GM21737 (cell line): ENCODE measurements around the gene TMPRSS3.

Experiments used
- ATAC-seq: cut with Tn5 transposase; IDR thresholded peaks from one replicate; pipeline ENCODE4 v1.9.1; 2021; ENCODE audit warnings: mild to moderate bottlenecking, moderate library complexity; ENCODE audit not compliant: unreplicated experiment

Gene TMPRSS3

DNA sequence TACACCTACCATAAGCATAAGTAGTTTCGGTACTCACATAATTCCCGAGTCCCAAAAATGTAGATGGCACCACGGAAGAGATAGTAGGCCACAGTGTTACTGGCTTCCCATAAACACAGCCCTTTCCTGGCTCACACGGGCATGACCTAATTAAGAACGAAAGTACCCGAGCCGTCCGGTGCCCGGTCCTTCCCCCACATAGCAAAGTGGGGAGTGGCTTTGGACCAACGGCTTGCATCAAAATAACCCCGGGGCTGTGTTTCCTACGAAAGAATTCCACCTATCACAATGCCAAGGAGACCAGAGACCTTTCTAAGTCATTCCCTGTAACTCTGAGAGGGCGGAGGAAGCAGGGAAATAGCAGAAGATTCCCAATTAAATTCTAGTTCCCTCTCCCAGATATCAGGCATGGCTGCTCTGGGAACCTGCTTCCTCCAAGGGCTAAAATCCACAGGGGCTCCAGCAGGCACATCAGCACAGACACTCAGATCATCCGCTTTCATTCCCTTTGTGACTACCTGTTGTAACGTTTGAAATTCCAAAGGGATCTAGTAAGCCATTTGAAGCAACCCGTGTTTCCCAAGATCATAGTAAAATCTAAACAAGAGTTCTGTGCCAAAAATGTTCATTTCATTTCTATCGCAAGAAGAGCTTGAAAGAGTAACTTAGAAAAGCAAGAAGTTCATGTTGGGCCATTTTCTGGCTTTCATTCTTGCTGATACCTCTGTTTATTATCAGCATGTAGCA is at the start of gene TMPRSS3:
Gene TMPRSS3 (minus strand): TSS at position 148 of the 747 bp plus-strand sequence. CDS start 635 bp downstream, outside the sequence.
- no peak for ATAC-seq

DNA sequence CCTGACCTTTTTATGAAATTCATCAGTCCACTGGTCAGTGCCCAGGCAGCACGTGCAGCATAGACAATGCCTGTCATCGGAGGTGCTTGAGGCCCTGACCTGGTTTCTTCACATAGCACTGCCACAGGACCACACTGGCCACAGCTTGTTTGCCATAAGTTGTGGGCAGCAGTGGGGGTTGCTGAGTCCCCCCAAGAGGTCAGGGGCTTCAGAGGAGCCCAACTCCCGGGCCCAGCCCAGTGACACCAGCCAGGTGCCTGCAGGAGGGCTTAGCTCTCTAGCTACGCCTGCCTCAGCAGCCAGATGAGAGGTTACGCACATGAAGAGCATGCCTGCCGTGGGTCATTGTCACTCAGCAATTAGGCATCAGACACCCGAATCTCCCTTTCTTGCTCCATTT is 49.5 kb upstream of the TMPRSS3 start:
- ATAC-seq, result no peak

DNA sequence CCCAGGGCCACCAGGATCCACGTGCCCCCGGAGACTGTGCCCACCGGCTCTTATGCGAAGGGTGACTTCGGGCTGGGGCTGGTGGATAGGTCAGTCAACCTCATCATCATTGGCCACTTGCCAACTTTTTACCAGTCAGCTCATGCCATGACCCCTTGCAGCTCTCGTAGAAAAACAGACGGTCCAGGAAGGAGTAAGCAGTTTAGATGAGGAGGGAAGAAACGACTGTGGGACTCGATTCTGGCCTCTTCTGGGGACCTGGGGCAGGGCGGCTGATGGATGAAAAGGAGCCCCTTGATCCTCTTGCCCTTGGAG is 48.9 kb upstream of the TMPRSS3 start:
- no peak for ATAC-seq

DNA sequence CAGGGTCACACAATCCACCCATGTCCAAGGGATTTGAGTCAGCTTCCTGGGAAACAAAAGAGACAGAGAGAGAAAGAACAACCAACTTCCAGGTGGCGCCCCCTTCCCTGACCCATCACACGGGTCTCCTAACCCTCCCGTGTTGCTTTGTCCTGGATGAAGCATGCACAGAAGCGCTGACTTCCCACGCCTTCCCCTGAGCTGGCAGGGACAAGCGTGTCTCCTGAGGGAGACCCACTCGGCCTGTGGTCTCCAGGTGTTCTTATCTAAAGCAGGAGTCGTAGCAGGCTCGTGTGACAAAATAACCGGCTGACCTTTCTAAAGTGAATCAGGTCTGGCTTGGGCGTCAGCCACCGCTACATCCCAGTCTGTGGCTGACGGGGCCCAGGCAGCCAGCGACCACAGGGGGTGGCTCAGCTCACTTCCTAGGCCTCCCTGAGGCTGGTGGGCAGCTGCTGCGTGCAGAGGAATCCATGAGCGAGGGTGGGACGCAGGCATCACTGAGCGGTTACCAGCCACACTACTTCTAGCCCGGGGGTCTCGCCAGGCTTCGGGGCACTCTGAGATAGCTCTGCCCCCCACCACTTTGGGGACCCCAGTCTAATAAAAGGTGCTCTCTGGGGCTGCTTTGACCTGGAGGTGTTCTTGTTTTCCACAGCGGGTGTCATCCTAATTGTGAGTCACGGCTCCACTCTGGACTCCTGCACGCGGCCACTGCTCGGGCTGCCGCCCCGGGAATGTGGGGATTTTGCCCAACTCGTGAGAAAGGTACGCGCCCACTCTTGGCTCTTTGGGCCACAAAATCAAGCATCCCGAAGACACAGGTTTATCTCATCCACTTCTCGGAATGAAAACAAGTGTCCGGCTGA is 48.3 kb upstream of the TMPRSS3 start:
- ATAC-seq, result no peak

DNA sequence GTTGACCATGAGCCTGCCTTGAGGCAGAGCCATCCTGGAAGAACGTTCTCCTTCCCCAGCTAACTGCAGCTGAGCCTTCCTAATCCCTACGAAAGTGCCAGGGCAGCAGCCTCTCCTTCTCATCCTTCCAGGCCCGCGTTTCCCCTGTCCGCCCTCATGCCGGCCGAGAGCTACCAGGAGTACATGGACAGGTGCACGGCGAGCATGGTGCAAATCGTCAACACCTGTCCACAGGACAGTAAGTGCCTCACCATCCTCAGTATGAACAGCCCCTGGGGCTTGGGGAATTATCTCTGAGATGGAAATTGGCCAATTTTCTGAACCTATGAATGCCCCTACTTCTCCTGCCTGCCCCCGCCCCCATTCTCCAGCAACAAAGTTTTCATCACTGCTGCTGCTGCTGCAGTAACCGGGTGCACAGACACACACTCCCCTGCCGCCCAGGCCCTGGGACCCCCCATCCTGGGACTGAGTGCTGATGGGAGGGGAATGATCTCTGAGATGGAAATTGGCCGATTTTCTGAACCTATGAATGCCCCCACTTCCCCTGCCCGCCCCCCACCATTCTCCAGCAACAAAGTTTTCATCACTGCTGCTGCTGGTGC is 47.4 kb upstream of the TMPRSS3 start:
- no peak for ATAC-seq

DNA sequence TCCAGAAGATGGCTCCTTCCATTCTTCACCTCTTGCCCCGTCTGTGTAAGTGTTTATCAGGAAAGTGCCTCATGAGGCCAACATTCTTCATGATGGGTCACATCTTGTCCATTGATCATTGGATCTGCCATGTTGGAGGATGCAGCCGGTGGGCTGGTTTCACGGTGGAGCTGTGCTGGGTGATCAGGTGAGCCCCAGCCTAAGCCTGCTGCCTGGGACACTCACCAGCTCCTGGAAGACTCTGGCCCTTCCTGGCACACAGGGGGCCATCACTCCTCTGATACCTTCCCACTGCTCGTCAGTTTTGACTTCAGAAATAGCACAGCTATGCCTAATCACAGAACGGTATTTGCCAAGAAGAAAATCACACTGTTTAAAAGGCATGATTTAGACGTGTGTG is 46.1 kb upstream of the TMPRSS3 start:
- no peak for ATAC-seq

DNA sequence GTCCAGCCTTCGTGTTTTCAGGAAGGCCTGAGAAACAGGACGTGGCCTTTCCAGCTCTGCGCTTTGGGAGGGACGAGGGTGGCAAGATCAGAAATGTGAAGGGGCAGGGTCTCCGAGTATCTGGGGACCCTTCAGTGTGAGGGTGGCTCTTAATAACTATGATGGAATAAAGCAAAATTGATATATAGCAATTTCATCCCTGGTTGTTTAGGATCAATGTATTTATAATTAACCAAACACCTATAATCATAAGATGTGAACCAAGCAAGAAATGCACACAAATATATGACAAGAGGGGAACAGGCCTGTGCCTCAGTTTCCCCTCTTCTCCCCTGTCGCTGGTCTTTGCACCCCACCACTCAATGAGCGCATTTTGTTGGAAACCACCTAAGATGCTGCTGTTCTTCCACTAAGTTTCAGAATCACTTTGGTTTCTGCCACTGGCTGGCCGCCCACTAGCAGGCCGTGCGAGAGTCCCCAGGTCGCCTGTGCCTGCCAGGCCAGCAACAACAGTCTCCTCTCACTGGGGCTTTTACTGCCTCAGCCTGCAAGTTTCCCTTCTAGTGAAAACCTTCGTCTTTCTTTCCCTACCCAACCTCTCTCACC is 44.4 kb upstream of the TMPRSS3 start:
- peak; percentile 62 for ATAC-seq

DNA sequence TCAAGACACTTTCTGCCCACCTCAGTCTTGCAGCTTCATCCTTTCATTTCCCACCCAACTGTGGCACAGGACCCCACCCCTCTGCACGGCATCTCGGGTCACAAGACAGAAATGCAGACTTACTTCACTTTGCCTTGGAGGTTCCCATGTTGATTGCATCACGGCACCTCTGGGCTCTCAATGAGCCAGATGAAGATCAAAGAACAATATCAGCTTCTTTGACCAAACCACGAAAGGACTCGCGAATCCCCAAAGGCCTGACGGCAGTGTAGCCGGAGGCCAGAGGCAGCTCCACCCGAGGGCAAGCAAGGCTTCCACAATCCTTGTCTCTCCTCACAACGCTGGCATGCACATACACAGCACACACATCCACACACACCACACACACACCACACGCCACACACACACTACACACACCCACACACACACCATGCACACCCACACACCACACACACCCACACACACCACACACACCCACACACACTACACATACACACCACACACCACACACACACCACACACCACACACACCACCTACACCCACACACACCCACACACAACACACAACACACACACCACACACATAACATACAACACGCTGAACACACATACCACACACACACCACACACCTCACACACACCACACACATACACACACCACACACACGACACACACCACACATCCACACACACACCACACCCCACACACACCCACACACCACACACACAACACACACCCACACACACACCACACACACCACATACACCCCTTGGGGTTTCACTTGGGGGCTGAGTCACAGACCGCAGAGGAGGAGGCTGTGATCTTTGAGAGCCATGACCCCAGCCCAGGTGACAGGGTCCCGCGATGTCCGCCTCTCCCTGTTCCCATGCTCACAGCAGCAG is 43.7 kb upstream of the TMPRSS3 start:
- no peak for ATAC-seq

DNA sequence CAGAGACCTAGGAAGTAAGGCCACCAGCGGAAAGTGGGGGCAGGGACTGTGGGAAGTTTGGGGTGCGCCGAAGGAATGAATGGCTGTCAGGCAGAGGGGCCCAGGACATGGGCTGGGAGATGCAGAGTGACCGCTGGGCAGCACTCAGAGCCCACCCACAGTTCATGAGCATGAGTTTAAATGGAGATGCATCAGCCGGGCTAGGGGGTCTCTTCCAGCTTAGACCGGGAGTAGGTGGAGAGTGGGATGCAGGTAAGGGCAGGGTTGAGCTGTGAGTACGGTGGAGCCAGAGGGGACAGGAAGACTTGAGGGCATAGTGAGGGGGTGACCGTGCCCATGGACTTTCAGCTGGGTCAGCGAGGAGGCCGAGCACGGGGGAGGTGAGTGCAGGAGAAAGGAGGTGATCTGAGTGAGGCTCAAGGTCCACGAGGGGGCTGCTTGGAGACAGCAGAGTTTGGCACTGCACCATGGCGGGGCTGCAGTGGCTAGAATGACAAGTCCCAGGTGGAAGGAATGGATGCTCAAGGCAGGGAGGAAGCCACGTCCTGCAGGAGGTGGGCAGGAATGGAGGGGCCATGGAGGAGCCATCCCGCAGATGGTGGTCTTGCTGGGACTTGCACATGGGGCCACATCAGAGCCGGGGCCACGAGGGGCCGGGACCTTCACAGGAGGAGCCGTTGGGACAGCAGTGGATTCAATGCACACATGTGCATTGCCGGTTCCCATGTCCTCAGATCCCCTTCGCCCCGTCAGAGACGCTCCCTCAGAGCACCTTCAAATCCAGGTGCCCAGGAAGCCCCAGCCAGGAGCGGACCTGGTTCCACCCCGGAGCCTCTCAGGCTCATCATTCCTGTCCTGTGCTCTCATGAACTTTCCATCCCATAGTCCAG is 42.7 kb upstream of the TMPRSS3 start:
- no peak for ATAC-seq

DNA sequence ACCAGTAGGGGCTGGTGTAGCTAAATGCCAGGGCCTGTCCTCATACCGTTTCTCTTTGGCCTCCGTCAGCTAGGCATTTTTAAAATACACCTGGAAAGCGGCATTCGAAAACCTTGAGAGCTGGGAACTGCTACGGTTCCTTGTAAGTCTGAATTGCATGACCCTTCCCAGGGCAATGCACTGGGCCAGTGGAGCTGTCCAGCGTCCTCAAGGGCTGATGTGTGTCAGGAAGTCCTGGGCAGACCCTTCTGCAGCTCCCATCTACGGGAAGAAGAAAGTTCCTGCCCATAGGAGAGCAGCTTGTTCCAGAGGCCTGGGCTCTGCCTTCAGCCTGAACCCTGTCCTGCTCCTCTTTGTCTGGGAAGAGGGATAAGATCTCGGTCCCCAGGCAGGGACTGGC is 41.9 kb upstream of the TMPRSS3 start:
- no peak for ATAC-seq

DNA sequence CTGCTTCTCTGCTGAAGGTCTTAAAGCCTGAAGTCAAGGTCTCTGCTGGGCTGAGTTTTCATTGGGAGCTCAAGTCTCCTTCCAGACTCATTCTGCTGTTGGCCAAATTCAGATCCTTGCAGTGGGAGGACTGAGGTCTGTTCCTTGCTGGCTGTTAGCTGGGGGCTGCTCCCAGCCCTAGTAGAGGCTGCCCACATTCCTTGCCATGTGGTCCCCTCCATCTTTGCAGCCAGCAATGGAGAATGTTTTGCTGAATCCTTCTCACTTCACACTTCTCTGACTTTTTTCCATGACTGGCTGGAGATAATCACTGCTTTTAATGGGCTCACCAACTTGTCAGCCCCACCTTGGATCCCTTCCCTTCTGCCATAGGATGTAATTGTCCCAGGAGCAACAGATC is 41.1 kb upstream of the TMPRSS3 start:
- ATAC-seq, result no peak

DNA sequence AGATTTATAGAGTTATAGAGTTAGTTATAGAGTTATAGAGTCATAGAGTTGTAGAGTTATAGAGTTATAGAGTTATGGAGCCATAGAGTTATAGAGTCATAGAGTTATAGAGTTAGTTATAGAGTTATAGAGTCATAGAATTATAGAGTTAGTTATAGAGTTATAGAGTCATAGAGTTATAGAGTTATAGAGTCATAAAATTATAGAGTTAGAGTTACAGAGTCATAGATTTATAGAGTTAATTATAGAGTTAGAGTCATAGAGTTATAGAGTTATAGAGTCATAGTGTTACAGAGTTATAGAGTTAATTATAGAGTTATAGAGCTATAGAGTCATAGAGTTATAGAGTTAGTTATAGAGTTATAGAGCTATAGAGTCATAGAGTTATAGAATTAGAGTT is 40.0 kb upstream of the TMPRSS3 start:
- ATAC-seq, result no peak

DNA sequence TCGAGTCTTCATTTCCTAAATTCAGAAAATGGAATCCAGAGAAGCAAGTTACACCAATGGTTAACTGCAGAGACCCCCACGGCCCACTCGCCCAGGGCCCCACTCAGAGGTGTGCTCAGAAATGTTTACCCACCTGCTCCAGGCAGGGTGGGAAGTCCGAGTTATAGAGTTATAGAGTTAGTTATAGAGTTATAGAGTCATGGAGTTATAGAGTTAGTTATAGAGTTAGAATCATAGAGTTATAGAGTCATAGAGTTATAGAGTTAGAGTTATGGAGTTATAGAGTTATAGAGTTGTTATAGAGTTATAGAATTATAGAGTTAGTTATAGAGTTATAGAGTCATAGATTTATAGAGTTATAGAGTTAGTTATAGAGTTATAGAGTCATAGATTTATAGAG is 39.5 kb upstream of the TMPRSS3 start:
- ATAC-seq, result no peak

DNA sequence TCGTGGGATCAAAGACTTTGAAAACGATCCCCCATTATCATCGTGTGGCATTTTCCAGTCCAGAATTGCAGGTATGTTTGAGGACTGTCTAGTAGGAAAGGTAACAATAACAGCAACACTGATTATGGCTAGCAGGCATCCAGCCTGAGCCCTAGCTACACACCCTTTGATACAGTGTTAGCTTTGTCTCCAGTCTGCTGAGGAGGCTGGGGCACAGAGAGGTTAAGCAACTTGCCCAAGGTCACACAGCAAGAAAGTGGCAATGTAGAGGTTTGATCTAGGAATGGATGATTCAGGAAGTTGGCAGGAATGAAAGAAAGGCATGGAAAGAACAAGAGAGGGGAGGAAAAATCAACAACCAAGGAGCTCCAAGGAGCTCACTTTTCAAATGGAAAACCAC is 39.0 kb upstream of the TMPRSS3 start:
- ATAC-seq, result no peak

DNA sequence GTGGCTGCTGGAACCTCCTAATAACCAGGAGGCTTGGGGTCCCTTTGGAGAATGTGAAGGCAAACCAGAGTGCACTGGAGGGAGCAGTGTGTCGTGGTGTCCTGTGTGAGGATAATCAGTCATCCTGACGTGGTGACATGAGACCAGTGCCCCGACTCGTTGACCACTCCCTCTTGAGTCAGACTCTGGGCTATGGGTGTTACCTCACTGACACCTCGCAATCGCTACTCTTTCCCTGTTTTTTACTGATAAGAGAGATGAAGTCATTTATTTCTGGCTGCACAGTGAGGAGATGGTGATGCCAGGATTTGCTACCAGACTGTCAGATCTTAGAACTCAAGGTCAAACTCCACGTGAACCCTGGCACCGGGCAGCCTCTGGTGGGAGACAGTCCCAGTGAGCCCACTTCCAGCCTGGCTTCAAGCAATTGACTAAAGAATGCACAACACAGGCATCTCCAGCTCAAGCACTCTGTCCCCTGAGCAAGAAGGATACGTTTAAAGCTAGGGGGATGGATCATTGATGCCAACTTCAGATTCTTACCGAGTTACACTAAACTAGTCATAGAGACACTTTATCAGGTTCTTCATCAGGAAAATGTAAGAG is 38.2 kb upstream of the TMPRSS3 start:
- ATAC-seq, result no peak

DNA sequence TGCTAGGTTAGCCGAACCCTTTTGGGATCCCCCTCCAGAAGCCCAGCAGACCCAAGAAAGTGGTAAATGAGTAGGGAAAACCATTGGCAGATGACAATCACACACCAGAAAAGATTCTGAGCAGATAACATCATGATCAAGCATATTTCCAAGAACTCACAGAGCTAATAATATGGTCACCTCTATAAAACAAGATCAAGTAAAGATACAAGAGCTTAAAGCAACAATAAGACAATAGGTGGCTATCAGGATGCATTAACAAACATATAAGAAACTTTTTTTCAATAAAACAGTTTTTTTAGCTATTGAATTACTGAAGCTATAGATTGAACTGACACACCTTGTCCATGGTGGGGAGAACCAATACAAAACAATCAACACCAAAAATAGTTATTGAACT is 36.8 kb upstream of the TMPRSS3 start:
- ATAC-seq, result no peak

DNA sequence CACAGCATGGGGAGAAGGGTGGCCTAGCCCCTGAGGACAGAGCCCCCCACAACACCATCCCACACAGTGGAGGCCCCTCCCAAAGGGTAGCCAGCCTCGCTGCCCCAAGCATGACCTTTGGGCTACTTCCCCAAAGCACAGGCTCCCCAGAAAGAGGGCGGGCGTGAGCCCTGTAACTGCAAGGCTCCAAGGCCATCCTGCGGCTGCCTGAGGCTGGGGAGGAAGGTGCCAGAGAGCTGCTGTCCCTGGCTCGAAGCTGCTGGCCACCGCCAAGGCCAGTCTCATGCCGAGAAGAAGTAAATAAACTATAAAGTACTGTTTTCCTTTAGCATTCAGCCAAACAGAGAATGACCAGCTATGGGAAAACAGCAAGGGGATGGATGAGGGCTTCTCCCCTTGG is 35.3 kb upstream of the TMPRSS3 start:
- no peak for ATAC-seq

DNA sequence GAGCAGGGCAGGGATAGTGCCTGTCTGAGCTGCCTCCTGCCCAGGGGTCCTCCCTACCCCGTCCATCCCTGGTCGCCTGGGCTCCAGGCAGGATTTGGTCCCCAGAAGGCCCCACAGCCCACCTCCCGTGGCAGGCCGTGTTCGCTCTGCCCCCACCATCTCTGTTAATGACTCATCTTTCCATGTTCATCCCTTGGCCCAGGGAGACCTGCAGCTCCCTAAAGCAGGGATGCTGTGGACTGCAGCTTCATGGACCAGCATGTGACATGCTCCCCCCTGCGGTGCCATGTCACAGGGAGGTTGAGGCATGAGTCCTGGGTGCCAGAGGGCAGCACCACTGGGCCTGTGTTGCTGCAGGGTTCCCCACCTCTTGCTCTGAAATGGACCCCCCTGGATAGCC is 34.7 kb upstream of the TMPRSS3 start:
- ATAC-seq, result no peak

DNA sequence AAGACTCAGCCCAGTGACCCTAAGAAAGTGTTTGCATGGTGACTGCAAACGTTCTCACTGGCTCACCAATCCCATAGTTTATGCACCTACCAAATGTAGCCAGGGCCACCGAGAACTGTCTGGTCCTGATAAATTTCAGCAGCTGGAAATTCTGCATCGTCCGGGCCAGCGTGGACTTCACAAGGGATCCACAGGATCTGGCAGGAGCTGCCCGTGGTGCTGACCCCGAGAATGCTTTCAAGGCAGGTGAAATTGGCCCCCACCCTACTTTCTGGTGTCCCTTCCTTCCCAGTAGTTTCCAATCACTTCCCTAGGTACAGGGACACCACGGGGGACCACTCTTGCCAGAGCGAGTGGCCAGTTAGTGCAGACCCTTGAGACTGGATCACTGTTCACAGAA is 34.0 kb upstream of the TMPRSS3 start:
- no peak for ATAC-seq
